ENCODE results near the gene RFC1.

DNA sequence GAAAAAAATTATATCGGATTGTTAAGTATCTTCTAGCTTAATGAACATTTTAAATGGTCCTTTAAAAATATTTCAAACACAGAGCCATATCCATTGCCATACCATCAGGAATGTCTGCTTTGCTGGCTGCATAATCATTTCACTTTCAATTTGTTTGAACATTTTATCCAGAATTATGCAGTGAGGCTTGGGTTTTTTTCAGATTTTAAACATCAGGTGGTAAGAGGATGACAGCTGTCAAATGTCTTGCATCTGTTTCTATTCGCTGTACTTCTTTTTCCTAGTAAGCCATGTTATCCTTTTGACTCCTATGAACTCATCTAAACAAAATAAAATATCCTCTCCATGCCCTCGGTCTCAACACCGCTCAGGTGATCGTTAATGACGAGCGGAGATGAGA is 802 bp downstream of the RFC1 start:
- TF ChIP-seq, protein P1, sequence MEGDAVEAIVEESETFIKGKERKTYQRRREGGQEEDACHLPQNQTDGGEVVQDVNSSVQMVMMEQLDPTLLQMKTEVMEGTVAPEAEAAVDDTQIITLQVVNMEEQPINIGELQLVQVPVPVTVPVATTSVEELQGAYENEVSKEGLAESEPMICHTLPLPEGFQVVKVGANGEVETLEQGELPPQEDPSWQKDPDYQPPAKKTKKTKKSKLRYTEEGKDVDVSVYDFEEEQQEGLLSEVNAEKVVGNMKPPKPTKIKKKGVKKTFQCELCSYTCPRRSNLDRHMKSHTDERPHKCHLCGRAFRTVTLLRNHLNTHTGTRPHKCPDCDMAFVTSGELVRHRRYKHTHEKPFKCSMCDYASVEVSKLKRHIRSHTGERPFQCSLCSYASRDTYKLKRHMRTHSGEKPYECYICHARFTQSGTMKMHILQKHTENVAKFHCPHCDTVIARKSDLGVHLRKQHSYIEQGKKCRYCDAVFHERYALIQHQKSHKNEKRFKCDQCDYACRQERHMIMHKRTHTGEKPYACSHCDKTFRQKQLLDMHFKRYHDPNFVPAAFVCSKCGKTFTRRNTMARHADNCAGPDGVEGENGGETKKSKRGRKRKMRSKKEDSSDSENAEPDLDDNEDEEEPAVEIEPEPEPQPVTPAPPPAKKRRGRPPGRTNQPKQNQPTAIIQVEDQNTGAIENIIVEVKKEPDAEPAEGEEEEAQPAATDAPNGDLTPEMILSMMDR (conservative IDR thresholded peaks at IDR 0.05 in 1 of 2, IDR thresholded peaks at IDR 0.05 in 1 of 2; ENCODE audit: low read depth in 1 of 2, low read length in 2 of 2), result no peak
- TF ChIP-seq EZH2 (IDR thresholded peaks at IDR 0.05; ENCODE audit: low read length, missing control alignments), result no peak

All from fibroblast of lung (primary cell).